Retina (tissue), 1 donor: ENCODE results near the gene LRP2BP.
"Not testable (repeated sequence)": the region's sequence is repeated elsewhere in the genome, so short reads cannot be mapped to it uniquely, and the experiment has no call there.

Source experiments
- DNase-seq: peaks from one replicate; pipeline ENCODE4 v3.0.0-alpha.2; 2016

The LRP2BP gene

GRCh38 chr4:185358959-185359358 is 36.8 kb downstream of the LRP2BP start:
- DNase-seq: no peak

GRCh38 chr4:185358514-185358913 is 37.2 kb downstream of the LRP2BP start:
- no peak for DNase-seq

GRCh38 chr4:185357733-185358440 is 37.8 kb downstream of the LRP2BP start:
- DNase-seq: no peak

GRCh38 chr4:185357211-185357610 is 38.5 kb downstream of the LRP2BP start:
- DNase-seq: no peak

- no peak for DNase-seq
Measured at GRCh38 chr4:185352741-185353140, 43.0 kb downstream of the LRP2BP start.

- no peak for DNase-seq
Measured at GRCh38 chr4:185352202-185352601, 43.5 kb downstream of the LRP2BP start.

GRCh38 chr4:185351691-185352090 is 44.0 kb downstream of the LRP2BP start:
- DNase-seq: no peak

- DNase-seq: no peak
Measured at GRCh38 chr4:185346975-185347601, 48.6 kb downstream of the LRP2BP start.

- DNase-seq: no peak
Measured at GRCh38 chr4:185344743-185345538, 50.8 kb downstream of the LRP2BP start.

- no peak for DNase-seq
Measured at GRCh38 chr4:185343726-185344581, 51.8 kb downstream of the LRP2BP start.

GRCh38 chr4:185341841-185342240 is 53.9 kb downstream of the LRP2BP start:
- DNase-seq: no peak

- DNase-seq: no peak
Measured at GRCh38 chr4:185341377-185341776, 54.3 kb downstream of the LRP2BP start.

- no peak for DNase-seq
Measured at GRCh38 chr4:185339941-185340340, 55.8 kb downstream of the LRP2BP start.

- no peak for DNase-seq
Measured at GRCh38 chr4:185335579-185335978, 60.1 kb downstream of the LRP2BP start.

GRCh38 chr4:185334326-185334725 is 61.4 kb downstream of the LRP2BP start:
- no peak for DNase-seq

- DNase-seq: no peak
Measured at GRCh38 chr4:185332575-185333464, 62.9 kb downstream of the LRP2BP start.

- not testable (repeated sequence) for DNase-seq
Measured at GRCh38 chr4:185329879-185330510, 65.7 kb downstream of the LRP2BP start.

- DNase-seq: no peak
Measured at GRCh38 chr4:185328586-185328985, 67.1 kb downstream of the LRP2BP start.

- DNase-seq: not testable (repeated sequence)
Measured at GRCh38 chr4:185325721-185326120, 70.0 kb downstream of the LRP2BP start.

- not testable (repeated sequence) for DNase-seq
Measured at GRCh38 chr4:185324361-185324760, 71.4 kb downstream of the LRP2BP start.

- DNase-seq: no peak
Measured at GRCh38 chr4:185323606-185324005, 72.1 kb downstream of the LRP2BP start.
